Suprapubic skin (tissue), 3 donors: ENCODE measurements around the gene HAND1.

Source experiments
- EP300 ChIP-seq: sonication (generic); formaldehyde crosslinking; IDR thresholded peaks from one replicate; pipeline ENCODE4 v1.6.1; 2017; ENCODE audit warnings: antibody characterized with exemption
- POLR2A ChIP-seq, 2 donors: fragments of 450-650 bp; IDR thresholded peaks; one replicate each; pipeline ENCODE4 v1.6.1; 2017; ENCODE audit warnings: antibody characterized with exemption in 2 of 2, mild to moderate bottlenecking in 2 of 2, moderate library complexity in 2 of 2
- TF ChIP-seq, protein P1 (sequence below), 2 donors: fragments of 200-600 bp in 1 of 2; fragments of 450-650 bp in 1 of 2; sonication (generic) in 1 of 2; IDR thresholded peaks; one replicate each; pipeline ENCODE4 v1.5.1; 2016 to 2019; ENCODE audit warnings: antibody characterized with exemption in 2 of 2, mild to moderate bottlenecking in 1 of 2, moderate library complexity in 1 of 2

DNA sequence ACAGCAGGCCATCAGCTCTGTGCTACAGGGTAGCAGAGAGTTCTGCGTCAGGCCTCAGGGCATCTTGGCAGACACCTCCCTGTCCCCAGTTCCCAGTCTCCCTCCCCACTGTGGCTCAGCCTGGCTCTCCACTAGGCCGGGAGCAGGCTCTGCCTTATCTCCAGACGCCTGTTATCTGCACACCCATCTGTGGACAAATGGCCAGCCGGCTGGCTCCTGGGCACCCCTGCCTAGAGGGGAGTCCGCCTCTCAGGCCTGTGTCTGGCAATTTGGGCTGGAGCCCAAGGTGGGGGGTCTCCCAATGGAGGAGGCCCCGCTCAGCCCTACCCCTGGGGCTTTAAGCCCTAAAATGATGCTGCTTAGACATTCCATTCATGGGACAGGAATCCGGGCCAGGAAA lies 39.2 kb upstream of the HAND1 start:
- TF ChIP-seq, protein P1, sequence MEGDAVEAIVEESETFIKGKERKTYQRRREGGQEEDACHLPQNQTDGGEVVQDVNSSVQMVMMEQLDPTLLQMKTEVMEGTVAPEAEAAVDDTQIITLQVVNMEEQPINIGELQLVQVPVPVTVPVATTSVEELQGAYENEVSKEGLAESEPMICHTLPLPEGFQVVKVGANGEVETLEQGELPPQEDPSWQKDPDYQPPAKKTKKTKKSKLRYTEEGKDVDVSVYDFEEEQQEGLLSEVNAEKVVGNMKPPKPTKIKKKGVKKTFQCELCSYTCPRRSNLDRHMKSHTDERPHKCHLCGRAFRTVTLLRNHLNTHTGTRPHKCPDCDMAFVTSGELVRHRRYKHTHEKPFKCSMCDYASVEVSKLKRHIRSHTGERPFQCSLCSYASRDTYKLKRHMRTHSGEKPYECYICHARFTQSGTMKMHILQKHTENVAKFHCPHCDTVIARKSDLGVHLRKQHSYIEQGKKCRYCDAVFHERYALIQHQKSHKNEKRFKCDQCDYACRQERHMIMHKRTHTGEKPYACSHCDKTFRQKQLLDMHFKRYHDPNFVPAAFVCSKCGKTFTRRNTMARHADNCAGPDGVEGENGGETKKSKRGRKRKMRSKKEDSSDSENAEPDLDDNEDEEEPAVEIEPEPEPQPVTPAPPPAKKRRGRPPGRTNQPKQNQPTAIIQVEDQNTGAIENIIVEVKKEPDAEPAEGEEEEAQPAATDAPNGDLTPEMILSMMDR (IDR thresholded peaks at IDR 0.05): no peak
- TF ChIP-seq POLR2A (IDR thresholded peaks at IDR 0.05): no peak
- no peak for TF ChIP-seq EP300
